ENCODE data around the gene LRTM2. TPM values are rescaled to one million over a fixed set of nuclear protein-coding genes. Genes with fewer than 3 reads are reported as not detected.

LRTM2 gene
- total and polyA plus RNA-seq, 9 of the 15 experiments (the other 6 are each of a cell fraction or from before 2014, with no cell fraction given) = 0.09 TPM; not detected in 8

DNA sequence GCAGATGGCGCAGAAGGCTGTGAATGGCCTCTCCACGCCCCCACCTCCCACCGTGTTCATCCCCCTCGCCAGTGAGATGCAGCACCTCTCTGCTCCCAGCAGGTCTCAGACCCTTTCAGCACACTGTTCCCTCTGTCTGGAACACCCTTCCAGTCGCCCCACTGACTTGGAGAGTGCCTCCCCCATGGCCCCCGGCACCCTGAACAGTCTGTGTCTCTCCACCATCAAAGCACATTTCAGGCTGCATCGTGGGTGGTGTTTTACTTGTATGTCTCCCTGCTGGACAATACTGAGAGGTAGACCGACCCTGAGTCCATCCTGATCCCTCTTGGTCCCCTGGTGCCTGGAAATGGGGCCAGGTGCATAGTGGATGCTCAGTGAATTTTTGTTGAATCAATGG is 63.1 kb downstream of the LRTM2 start:
- no peak for DNase-seq (ENCODE audit: extremely low read depth in 1 of 4, low spot score in 3 of 4)
- no peaks in the 10 kb centered on the region for H3K9me1 ChIP-seq (ENCODE audit: control insufficient read depth, insufficient read depth, low read length)
- intact Hi-C loops (cut with micrococcal nuclease) = no loop called here
- WGBS (ENCODE audit: insufficient coverage, low coverage, missing lambda C conversion rate) = 12% methylated on average over 5 of the region's 8 CpGs
- no peaks in the 10 kb centered on the region for H3K36me3 ChIP-seq (ENCODE audit: control insufficient read depth, insufficient read depth, low read length)
- in situ Hi-C loops (cut with MboI) = no loop called here
- ChIA-PET POLR2A (no interaction called here), CTCF (ENCODE audit: low intra/inter-chr PET ratio) (no interaction called here)
- no peak overlapping the region for H3K4me2 ChIP-seq (ENCODE audit: insufficient read depth, low read length)
- H2AFZ ChIP-seq (ENCODE audit: low read depth, low read length) = no peak overlapping the region
- TF ChIP-seq TEAD4 (IDR thresholded peaks at IDR 0.05; ENCODE audit: low read length) = no peak
- no peak for TF ChIP-seq TEAD4 (CRISPR knock-in tag; IDR thresholded peaks at IDR 0.05; ENCODE audit: borderline replicate concordance)
- no peak for TF ChIP-seq MCM7 (IDR thresholded peaks at IDR 0.05)
- no peak overlapping the region for H3K27ac ChIP-seq (ENCODE audit: extremely low read depth, low read depth, low read length)
- no TSS peak for BruUV-seq (replicated peaks)
- no peaks in the 10 kb centered on the region for H4K20me1 ChIP-seq (replicated peaks; ENCODE audit: control insufficient read depth, insufficient read depth, low read length)
- no peak for ATAC-seq
- peaks cover 0 to 41% of the 10 kb centered on the region in 2 experiments; a peak in 3 of 5 replicates for H3K27me3 ChIP-seq (ENCODE audit: control insufficient read depth in 2 of 2, insufficient read depth in 2 of 2, low read length in 2 of 2)
- no peaks in the 10 kb centered on the region for H3K9me3 ChIP-seq (replicated peaks; ENCODE audit: control insufficient read depth, insufficient read depth, low read depth, low read length)
- H3K9ac ChIP-seq (ENCODE audit: insufficient read depth in 1 of 2, low read depth in 2 of 2, low read length in 2 of 2) = no peak overlapping the region
- H3K4me1 ChIP-seq (replicated peaks in 1 of 2; ENCODE audit: control insufficient read depth in 2 of 2, insufficient read depth in 2 of 2, low read length in 2 of 2) = peaks cover 8 to 12% of the 10 kb centered on the region in 2 experiments; a peak in 4 of 5 replicates
- no peaks in the 10 kb centered on the region for H3K79me2 ChIP-seq (ENCODE audit: control insufficient read depth, insufficient read depth, low read length)
- no peak for FAIRE-seq
- H3K4me3 ChIP-seq = no peak overlapping the region

DNA sequence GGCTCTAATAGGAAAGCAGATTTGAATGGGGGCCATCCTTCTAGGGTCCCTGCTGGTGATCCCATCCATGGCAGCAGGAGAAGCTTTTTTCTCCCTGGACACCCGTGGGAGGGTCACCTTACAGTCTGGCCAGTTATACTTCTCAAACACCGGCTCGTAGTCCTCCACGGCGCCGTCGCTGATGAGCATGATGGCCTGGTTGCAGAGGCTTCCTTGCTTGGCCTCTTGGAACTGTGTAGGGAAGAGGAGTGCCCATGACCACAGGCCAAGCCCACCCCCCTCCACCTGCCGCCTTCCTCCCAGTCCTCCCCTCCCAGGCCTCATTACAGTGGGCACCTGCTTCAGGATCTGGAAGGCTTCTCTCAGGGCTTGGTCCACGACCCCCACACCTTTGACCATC is 64.3 kb downstream of the LRTM2 start:
- in situ Hi-C loops (cut with MboI) (no loop called here), intact Hi-C loops (cut with micrococcal nuclease) (no loop called here)
- H3K27ac ChIP-seq (ENCODE audit: extremely low read depth, low read depth, low read length) = no peak overlapping the region
- no peak for TF ChIP-seq ZNF121 (CRISPR knock-in tag; conservative IDR thresholded peaks at IDR 0.05)
- CTCF ChIA-PET (ENCODE audit: low intra/inter-chr PET ratio) = no interaction called here
- POLR2A ChIA-PET = no interaction called here
- DNase-seq (ENCODE audit: extremely low read depth in 1 of 4, low spot score in 3 of 4) (no peak), ATAC-seq (no peak), FAIRE-seq (no peak)
- H3K9me1 ChIP-seq (ENCODE audit: control insufficient read depth, insufficient read depth, low read length) = no peaks in the 10 kb centered on the region
- H3K4me1 ChIP-seq (replicated peaks in 1 of 2; ENCODE audit: control insufficient read depth in 2 of 2, insufficient read depth in 2 of 2, low read length in 2 of 2) = peaks cover 8 to 12% of the 10 kb centered on the region in 2 experiments; a peak in 4 of 5 replicates
- 7% methylated on average over 8 of the region's 9 CpGs for WGBS (ENCODE audit: insufficient coverage, low coverage, missing lambda C conversion rate)
- H3K9ac ChIP-seq (ENCODE audit: insufficient read depth in 1 of 2, low read depth in 2 of 2, low read length in 2 of 2) = no peak overlapping the region
- no peak overlapping the region for H2AFZ ChIP-seq (ENCODE audit: low read depth, low read length)
- H3K36me3 ChIP-seq (ENCODE audit: control insufficient read depth, insufficient read depth, low read length) = no peaks in the 10 kb centered on the region
- BruUV-seq (replicated peaks) = no TSS peak
- no peak overlapping the region for H3K4me2 ChIP-seq (ENCODE audit: insufficient read depth, low read length)
- H3K4me3 ChIP-seq = no peak overlapping the region
- H3K27me3 ChIP-seq (ENCODE audit: control insufficient read depth in 2 of 2, insufficient read depth in 2 of 2, low read length in 2 of 2) = peaks cover 0 to 41% of the 10 kb centered on the region in 2 experiments; a peak in 3 of 5 replicates
- no peaks in the 10 kb centered on the region for H4K20me1 ChIP-seq (replicated peaks; ENCODE audit: control insufficient read depth, insufficient read depth, low read length)
- no peaks in the 10 kb centered on the region for H3K79me2 ChIP-seq (ENCODE audit: control insufficient read depth, insufficient read depth, low read length)
- H3K9me3 ChIP-seq (replicated peaks; ENCODE audit: control insufficient read depth, insufficient read depth, low read depth, low read length) = no peaks in the 10 kb centered on the region

All from K562 (cell line).